HepG2 (cell line): ENCODE results near the gene CCDC117. TPM values are rescaled to one million over a fixed set of nuclear protein-coding genes. Genes with fewer than 3 reads are reported as not detected.

Experiments
- EZH2 ChIP-seq: conservative IDR thresholded peaks from 2 replicates; pipeline ENCODE4 v1.6.1; 2012; ENCODE audit warnings: mild to moderate bottlenecking, low read depth, low read length, moderate library complexity
- HOXA9 ChIP-seq: sonication (generic); formaldehyde crosslinking; IDR thresholded peaks from 2 replicates; pipeline ENCODE4 v1.8.1; 2022; ENCODE audit warnings: missing genetic modification reagents, mild to moderate bottlenecking, moderate library complexity, borderline replicate concordance
- NR2F6 ChIP-seq, 2 experiments: IDR thresholded peaks; 2 replicates each; pipeline ENCODE4 v1.6.1; 2016; ENCODE audit warnings: antibody characterized with exemption in 1 of 2, mild to moderate bottlenecking in 1 of 2
- PHF21A ChIP-seq: sonication (generic); formaldehyde crosslinking; IDR thresholded peaks from 2 replicates; pipeline ENCODE4 v1.5.0; 2020; ENCODE audit warnings: mild to moderate bottlenecking, missing genetic modification reagents
- RBM22 ChIP-seq: fragments of 200-400 bp; formaldehyde crosslinking; optimal IDR thresholded peaks from 2 replicates; pipeline ENCODE3; 2017; ENCODE audit warnings: mild to moderate bottlenecking, low read length, moderate library complexity
- THYN1 ChIP-seq: sonication (generic); formaldehyde crosslinking; IDR thresholded peaks from 2 replicates; pipeline ENCODE4 v1.8.1; 2023; ENCODE audit warnings: low read depth, mild to moderate bottlenecking, moderate library complexity, missing genetic modification reagents, borderline replicate concordance
- ZBTB20 ChIP-seq: sonication (generic); formaldehyde crosslinking; IDR thresholded peaks from 2 replicates; pipeline ENCODE4 v1.8.1; 2023; ENCODE audit warnings: missing genetic modification reagents, low read depth, mild to moderate bottlenecking, borderline replicate concordance
- ZMYM2 ChIP-seq: sonication (generic); formaldehyde crosslinking; IDR thresholded peaks from 2 replicates; pipeline ENCODE4 v1.8.0; 2022; ENCODE audit warnings: mild to moderate bottlenecking, missing genetic modification reagents
- ZNF260 ChIP-seq: sonication (generic); formaldehyde crosslinking; IDR thresholded peaks from 2 replicates; pipeline ENCODE4 v1.4.0; 2020; ENCODE audit warnings: missing genetic modification reagents, low read depth, mild to moderate bottlenecking, borderline replicate concordance
- ZNF343 ChIP-seq: sonication (generic); formaldehyde crosslinking; IDR thresholded peaks from 2 replicates; pipeline ENCODE4 v1.4.0; 2020; ENCODE audit warnings: mild to moderate bottlenecking, missing genetic modification reagents
- ZSCAN22 ChIP-seq: sonication (generic); formaldehyde crosslinking; IDR thresholded peaks from 2 replicates; pipeline ENCODE4 v1.4.0; 2020; ENCODE audit warnings: mild to moderate bottlenecking, missing genetic modification reagents
- polyA plus RNA-seq, 8 experiments: library from polyadenylated mRNA; depleted of rRNA in 3 of 8; stranded (reverse) in 7 of 8; unstranded in 1 of 8; fragments of >200 nt; fragmentation: Illumina TruSeq in 4 of 8; extraction: Trizol in 4 of 8; gene quantifications; 2 replicates each; pipeline versions ENCODE4 v1.2.1 to v1.2.3, GENCODE V29; 2011 to 2016; ENCODE audit warnings: low read depth in 4 of 8, missing spikeins in 1 of 8, mixed read lengths in 1 of 8; ENCODE audit not compliant: insufficient read depth in 1 of 8
- total RNA-seq, 5 experiments: library from RNA; depleted of rRNA; stranded (reverse); fragments of >200 nt; fragmentation: Illumina TruSeq; extraction: Trizol; gene quantifications; 2 replicates each; pipeline ENCODE4 v1.2.3, GENCODE V29; 2016; ENCODE audit warnings: low read depth in 1 of 5
- TF ChIP-seq, protein P1 (sequence below): sonication (generic); formaldehyde crosslinking; IDR thresholded peaks from 2 replicates; pipeline ENCODE4 v1.8.0; 2022; ENCODE audit warnings: mild to moderate bottlenecking, missing genetic modification reagents, borderline replicate concordance
- TF ChIP-seq, protein P2 (sequence below): sonication (generic); formaldehyde crosslinking; IDR thresholded peaks from 2 replicates; pipeline ENCODE4 v1.4.0; 2020; ENCODE audit warnings: missing genetic modification reagents, borderline replicate concordance
- TF ChIP-seq, protein P3 (sequence below): sonication (generic); formaldehyde crosslinking; IDR thresholded peaks from 2 replicates; pipeline ENCODE4 v1.5.1; 2020; ENCODE audit warnings: mild to moderate bottlenecking, moderate library complexity, missing genetic modification reagents
- TF ChIP-seq, protein P4 (sequence below): IDR thresholded peaks from 2 replicates; pipeline ENCODE4 v1.6.1; 2012; ENCODE audit warnings: low read length, improper control_type of control experiment

The CCDC117 gene
- total and polyA plus RNA-seq, 2 of the 13 experiments (the other 11 are each of a cell fraction or from before 2014, with no cell fraction given), result 12.6 to 34.2 TPM

DNA sequence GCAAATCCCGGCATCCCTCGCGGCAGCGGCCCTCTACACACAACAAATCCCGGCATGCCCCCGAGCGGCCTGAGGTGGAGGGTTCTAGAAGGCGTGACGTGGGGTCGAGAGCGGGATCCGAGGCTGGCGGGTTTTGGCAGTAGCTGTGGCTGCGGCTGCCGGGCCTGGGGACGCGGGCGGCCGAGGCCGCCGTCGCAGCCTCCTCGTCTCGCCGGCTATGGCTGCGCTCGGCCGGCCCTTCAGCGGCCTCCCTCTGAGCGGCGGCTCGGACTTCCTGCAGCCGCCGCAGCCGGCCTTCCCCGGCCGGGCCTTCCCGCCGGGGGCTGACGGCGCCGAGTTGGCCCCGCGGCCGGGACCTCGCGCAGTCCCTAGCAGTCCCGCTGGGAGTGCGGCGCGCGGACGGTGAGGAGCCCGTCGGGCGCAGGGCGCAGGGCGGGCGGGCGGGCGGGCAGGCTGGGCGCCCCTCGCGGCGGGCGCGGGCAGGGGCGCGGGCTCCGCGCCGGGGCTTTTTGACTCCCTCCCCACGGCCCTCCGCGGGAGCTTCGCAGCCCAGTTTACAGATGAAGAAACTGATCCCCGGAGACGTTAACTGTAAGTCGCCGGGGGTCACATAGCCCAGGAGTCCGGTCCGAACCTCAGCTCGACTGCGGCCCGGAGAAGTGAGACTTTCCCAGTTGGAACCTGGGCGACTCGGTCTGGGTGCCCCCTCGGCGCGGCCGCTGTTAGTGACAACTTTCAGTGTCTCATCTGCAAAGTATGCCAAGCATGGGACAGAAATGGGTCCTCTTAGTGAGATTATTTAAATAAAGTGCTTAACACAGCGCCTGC is at the start of gene CCDC117 (continued):
- TF ChIP-seq ZBTB20 (CRISPR knock-in tag) (no peak), ZNF260 (CRISPR knock-in tag) (no peak), PHF21A (CRISPR knock-in tag) (peak; percentile 26), ZNF343 (no peak), HOXA9 (CRISPR knock-in tag) (no peak), THYN1 (no peak), NR2F6 (IDR thresholded peaks at IDR 0.05) (no peak), NR2F6 (CRISPR knock-in tag; IDR thresholded peaks at IDR 0.05) (no peak), ZSCAN22 (0 out of 2 replicates have a peak, but pooled peaks have one; percentile 50), ZMYM2 (CRISPR knock-in tag) (no peak), RBM22 (no peak), EZH2 (no peak)
- TF ChIP-seq, protein P1, sequence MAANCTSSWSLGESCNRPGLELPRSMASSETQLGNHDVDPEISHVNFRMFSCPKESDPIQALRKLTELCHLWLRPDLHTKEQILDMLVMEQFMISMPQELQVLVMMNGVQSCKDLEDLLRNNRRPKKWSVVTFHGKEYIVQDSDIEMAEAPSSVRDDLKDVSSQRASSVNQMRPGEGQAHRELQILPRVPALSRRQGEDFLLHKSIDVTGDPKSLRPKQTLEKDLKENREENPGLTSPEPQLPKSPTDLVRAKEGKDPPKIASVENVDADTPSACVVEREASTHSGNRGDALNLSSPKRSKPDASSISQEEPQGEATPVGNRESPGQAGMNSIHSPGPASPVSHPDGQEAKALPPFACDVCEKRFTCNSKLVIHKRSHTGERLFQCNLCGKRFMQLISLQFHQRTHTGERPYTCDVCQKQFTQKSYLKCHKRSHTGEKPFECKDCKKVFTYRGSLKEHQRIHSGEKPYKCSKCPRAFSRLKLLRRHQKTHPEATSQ (CRISPR knock-in tag), result no peak
- TF ChIP-seq, protein P2, sequence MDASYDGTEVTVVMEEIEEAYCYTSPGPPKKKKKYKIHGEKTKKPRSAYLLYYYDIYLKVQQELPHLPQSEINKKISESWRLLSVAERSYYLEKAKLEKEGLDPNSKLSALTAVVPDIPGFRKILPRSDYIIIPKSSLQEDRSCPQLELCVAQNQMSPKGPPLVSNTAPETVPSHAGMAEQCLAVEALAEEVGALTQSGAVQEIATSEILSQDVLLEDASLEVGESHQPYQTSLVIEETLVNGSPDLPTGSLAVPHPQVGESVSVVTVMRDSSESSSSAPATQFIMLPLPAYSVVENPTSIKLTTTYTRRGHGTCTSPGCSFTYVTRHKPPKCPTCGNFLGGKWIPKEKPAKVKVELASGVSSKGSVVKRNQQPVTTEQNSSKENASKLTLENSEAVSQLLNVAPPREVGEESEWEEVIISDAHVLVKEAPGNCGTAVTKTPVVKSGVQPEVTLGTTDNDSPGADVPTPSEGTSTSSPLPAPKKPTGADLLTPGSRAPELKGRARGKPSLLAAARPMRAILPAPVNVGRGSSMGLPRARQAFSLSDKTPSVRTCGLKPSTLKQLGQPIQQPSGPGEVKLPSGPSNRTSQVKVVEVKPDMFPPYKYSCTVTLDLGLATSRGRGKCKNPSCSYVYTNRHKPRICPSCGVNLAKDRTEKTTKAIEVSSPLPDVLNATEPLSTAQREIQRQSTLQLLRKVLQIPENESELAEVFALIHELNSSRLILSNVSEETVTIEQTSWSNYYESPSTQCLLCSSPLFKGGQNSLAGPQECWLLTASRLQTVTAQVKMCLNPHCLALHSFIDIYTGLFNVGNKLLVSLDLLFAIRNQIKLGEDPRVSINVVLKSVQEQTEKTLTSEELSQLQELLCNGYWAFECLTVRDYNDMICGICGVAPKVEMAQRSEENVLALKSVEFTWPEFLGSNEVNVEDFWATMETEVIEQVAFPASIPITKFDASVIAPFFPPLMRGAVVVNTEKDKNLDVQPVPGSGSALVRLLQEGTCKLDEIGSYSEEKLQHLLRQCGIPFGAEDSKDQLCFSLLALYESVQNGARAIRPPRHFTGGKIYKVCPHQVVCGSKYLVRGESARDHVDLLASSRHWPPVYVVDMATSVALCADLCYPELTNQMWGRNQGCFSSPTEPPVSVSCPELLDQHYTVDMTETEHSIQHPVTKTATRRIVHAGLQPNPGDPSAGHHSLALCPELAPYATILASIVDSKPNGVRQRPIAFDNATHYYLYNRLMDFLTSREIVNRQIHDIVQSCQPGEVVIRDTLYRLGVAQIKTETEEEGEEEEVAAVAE, result peak; percentile 82
- TF ChIP-seq, protein P3, sequence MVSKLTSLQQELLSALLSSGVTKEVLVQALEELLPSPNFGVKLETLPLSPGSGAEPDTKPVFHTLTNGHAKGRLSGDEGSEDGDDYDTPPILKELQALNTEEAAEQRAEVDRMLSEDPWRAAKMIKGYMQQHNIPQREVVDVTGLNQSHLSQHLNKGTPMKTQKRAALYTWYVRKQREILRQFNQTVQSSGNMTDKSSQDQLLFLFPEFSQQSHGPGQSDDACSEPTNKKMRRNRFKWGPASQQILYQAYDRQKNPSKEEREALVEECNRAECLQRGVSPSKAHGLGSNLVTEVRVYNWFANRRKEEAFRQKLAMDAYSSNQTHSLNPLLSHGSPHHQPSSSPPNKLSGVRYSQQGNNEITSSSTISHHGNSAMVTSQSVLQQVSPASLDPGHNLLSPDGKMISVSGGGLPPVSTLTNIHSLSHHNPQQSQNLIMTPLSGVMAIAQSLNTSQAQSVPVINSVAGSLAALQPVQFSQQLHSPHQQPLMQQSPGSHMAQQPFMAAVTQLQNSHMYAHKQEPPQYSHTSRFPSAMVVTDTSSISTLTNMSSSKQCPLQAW (CRISPR knock-in tag), result 0 out of 2 replicates have a peak, but pooled peaks have one; percentile 46
- TF ChIP-seq, protein P4, sequence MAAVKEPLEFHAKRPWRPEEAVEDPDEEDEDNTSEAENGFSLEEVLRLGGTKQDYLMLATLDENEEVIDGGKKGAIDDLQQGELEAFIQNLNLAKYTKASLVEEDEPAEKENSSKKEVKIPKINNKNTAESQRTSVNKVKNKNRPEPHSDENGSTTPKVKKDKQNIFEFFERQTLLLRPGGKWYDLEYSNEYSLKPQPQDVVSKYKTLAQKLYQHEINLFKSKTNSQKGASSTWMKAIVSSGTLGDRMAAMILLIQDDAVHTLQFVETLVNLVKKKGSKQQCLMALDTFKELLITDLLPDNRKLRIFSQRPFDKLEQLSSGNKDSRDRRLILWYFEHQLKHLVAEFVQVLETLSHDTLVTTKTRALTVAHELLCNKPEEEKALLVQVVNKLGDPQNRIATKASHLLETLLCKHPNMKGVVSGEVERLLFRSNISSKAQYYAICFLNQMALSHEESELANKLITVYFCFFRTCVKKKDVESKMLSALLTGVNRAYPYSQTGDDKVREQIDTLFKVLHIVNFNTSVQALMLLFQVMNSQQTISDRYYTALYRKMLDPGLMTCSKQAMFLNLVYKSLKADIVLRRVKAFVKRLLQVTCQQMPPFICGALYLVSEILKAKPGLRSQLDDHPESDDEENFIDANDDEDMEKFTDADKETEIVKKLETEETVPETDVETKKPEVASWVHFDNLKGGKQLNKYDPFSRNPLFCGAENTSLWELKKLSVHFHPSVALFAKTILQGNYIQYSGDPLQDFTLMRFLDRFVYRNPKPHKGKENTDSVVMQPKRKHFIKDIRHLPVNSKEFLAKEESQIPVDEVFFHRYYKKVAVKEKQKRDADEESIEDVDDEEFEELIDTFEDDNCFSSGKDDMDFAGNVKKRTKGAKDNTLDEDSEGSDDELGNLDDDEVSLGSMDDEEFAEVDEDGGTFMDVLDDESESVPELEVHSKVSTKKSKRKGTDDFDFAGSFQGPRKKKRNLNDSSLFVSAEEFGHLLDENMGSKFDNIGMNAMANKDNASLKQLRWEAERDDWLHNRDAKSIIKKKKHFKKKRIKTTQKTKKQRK, result no peak
